ENCODE results near the gene INSIG2. TPM values are rescaled to one million over a fixed set of nuclear protein-coding genes. Genes with fewer than 3 reads are reported as not detected.

Gene INSIG2
- total RNA-seq (2014; rRNA removed; shearing (Covaris generic)): 4.4 and 4.9 TPM in 2 replicates

DNA sequence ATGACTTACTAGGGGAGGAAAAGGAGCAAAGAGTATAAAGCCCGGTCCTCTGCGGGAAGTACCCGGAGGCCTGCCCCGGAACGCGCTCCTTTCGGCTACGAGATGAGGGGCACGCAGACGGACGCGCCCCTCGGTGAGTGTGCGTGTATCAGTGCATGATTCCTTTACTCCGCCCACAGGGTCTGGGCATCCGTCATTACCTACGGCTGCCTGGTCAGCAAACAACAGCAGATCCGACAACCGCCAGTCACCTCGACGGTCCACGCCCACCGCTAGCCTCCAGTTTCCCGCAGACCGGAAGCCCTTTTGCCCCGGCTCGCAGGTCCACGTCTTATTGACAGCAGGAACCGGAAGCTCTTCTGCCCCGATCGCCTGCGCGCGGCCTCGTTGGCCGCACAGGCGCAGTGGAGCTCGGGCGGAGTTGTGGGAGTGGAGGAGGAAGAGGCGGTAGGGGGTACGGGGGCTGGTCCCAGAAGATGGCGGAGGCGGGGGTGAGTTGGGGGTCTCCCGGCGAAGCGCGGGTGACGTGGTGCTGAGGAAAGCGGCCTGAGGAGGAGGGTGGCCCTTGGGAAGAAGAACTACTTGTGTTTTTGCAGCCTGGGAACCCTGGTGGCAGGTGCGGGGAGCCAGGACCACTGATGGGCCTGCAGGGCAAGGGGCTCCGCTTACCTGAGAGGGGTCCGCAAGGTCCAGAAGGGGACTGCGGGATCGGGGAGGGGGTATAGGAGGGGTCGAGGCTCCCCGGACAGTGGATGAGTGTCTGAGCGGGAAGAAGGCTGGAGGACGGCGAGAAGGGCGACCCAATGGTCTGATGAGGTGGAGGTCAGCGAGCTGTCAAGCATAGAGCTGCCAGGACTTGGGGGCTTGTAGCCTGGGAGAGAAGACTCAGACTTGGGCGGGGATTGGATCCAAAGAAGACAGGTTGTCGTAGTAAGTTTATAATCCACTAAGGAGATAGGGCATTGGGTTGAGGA lies at the start of gene INSIG2:
TSS of gene INSIG2 (plus strand) at position 421 of the 974 bp plus-strand sequence. CDS start 8,086 bp downstream, outside the sequence.
- DNase-seq (ENCODE audit: low spot score): peak; percentile 96

- DNase-seq (ENCODE audit: low spot score): no peak
Measured at GRCh38 chr2:118040891-118041290, 47.4 kb upstream of the INSIG2 start.

DNA sequence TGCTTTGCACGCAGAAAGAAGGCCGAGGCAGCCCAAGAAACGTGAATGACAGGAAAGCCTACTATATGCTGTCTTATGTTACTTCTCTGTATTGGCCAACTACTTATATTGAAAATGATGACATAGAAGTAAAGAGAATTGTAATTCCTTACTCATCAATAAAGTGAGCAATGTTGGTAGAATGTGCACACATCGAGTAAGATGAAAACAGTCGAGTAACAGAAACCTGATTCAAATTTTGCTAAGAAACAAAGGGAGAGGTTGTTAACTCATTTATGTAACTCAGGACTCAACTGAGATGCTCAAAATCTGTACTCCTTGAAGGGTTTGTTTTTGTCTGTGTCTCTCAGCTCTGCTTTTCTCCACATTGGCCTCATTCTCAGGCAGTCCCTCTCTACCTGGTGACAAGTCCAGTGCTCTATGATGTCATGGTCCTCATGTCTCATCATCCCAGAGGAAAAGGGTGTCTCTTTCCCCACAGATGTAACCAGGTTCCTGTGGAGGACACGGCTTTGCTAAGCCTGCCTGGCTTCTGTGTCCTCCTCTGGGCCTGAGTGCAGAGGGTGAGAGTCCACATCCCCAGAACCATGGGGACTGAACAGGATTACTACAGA lies 44.1 kb upstream of the INSIG2 start:
- no peak for DNase-seq (ENCODE audit: low spot score)

GRCh38 chr2:118044854-118045253 lies 43.4 kb upstream of the INSIG2 start:
- no peak for DNase-seq (ENCODE audit: low spot score)

GRCh38 chr2:118045286-118045685 lies 43.0 kb upstream of the INSIG2 start:
- DNase-seq (ENCODE audit: low spot score): no peak

GRCh38 chr2:118046634-118047210 lies 41.5 kb upstream of the INSIG2 start:
- DNase-seq (ENCODE audit: low spot score): peak; percentile 72

DNA sequence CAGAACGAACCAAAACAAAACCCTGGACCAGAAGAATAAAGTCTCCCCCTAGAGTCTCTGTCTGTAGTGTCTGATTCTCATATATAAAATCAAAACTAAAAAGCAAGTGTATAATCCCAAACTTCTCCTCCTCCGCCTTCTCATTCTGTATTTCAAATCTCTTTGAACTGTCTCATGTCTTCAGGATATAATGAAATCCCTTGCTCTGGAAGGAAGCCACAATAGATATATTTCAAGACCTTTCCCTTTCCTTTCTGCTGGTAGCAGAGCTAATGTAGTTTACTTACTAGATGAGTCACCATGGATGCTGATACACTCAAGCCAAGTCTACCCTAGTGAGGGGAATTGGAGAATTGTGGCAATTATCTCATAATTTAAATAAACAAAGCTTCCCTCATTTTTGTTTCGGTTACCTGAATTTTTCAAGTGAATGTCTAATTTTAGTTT lies 40.9 kb upstream of the INSIG2 start:
- DNase-seq (ENCODE audit: low spot score): peak; percentile 45

GRCh38 chr2:118048401-118048800 lies 39.9 kb upstream of the INSIG2 start:
- no peak for DNase-seq (ENCODE audit: low spot score)

DNA sequence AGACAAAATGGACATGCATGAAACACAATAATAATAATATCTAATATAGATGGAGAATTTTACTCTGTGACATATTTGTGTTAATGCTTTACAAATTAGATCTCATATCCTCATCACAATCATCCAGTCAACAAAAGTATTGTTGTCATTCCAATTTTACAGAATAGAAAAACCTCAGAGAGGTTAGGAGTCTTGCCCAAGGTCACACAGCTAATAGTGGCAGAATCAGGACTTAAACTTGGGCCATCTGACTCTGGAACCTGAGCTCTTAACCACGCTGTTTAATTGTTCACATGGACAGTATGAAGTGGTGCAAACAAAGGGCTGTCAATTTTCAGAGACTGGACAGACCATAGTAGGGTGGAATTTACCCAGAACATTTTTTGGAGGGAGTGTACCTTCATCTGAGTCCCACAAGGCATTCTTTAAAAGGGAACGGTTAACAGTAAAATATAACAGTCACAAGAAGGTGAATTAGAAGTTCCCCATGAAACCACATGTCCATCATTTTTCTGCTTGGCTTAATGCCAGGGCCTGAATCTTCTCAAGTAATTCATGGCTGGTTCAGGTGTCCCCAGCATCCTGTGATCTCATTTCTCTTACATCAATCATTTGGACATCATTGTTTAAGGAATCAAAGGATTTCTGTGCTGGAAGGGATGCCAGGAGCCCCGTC lies 39.0 kb upstream of the INSIG2 start:
- peak; percentile 47 for DNase-seq (ENCODE audit: low spot score)

DNA sequence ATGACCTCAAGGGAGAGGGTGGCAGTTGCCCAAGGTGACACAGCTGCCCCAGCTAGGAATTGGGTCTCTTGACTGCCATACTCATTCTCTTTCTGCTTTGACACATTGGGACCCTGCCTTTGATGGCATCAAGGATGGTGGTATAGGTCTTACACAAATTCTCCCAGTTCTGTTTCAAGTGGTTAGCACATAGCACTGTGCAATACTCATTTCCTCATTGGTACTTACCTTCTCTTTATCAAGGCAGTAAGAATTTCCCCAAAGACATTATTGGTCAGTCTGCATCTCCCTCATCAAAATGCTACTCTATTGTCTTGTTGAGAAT lies 38.5 kb upstream of the INSIG2 start:
- no peak for DNase-seq (ENCODE audit: low spot score)

DNA sequence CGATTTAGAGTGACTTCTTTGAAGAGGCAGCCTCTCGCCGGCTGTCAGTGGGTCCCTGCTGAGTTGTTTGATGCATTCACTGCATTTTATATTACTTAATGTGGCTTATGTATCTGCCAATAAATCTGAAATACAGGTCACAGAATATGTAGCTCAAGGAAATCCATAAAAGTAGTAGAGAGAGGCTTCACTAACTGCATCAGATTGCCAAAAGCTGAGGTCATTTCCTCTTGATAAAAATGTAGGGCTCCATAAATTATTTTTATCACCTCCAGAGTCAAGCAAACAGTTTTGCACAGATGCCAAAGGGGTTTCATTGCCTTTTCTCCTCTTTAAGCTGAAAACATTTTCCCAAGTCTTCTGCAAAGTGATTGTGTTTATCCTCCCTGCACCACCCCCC lies 37.9 kb upstream of the INSIG2 start:
- DNase-seq (ENCODE audit: low spot score): peak; percentile 63

GRCh38 chr2:118050974-118051373 lies 37.3 kb upstream of the INSIG2 start:
- no peak for DNase-seq (ENCODE audit: low spot score)

DNA sequence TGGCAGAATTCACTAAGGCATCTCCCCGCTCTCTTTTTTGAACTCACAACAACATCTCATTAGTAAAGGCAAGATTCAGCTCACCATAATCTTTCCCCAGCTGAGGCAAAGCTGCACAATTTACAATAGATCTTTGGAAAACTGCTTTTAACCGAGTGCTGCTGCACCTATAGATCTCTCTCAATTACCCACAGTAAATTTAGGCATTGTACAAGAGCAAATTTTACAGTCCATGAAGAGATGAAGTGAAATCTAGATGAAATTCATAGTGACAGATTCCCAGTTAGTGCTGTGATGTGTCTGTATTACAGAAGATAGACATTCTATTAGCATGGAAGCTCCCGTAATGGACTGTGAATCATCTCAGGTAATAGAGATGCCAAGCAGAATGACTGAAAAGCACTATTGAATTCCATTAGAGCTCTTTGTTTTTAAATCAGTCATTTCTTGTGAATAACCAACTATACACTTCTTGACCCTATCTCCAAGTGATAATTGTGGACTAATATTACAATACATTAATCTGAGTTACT lies 36.4 kb upstream of the INSIG2 start:
- DNase-seq (ENCODE audit: low spot score): no peak

- DNase-seq (ENCODE audit: low spot score): no peak
Measured at GRCh38 chr2:118052474-118052873, 35.8 kb upstream of the INSIG2 start.

DNA sequence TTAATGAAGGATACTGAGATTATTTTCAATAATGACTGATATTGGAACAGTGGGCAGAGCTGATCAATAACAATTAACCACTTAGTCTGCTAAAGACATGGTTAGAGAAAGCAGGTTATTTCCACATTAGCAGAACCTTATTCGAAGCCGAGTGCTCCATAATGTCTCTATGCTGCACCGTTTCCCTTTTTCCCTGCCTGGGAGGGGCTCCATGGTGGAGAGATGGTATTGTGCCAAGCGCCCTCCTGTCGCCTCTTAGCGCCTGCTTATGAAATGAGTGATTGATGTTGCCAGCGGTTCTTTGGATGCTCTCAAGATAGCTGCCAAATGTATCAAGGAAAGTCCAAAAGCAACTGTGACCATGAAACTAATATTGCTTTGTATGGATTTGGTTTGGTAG lies 34.6 kb upstream of the INSIG2 start:
- DNase-seq (ENCODE audit: low spot score): no peak

DNA sequence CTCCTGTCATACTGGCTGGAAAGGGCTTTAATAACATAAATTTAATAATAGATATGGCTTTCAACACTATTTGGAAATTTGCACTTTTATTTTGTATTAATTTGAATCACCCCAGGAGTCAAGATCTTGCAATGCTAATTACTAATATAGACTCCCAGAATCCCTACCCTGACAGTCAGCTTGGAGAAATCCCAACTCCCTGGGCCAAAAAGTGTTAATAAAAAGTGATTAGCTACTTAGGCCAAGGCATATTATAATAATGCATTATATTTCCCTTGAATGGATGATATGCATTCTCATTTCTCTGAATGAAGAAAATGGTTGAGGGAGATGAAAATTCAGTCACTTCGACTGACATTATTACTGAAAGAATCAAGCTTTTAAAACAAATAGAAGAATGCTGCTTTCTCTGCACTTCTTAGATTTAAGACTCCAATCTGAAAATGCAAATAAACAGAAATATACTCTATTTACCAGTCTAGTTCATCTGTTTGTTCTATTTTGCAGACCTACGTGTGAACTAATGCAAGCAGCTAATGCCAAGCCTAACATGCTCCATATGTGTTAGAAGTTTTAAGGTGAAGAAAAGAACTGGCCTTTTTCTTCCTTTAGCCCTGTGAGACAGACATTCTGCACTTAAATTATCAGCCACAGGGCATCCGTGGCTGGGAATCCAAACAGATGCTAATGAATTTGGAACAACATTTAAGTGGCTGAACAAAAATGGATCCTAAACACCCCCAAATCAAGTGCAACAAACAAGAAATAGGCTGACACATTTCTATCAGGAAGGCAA lies 33.9 kb upstream of the INSIG2 start:
- no peak for DNase-seq (ENCODE audit: low spot score)

DNA sequence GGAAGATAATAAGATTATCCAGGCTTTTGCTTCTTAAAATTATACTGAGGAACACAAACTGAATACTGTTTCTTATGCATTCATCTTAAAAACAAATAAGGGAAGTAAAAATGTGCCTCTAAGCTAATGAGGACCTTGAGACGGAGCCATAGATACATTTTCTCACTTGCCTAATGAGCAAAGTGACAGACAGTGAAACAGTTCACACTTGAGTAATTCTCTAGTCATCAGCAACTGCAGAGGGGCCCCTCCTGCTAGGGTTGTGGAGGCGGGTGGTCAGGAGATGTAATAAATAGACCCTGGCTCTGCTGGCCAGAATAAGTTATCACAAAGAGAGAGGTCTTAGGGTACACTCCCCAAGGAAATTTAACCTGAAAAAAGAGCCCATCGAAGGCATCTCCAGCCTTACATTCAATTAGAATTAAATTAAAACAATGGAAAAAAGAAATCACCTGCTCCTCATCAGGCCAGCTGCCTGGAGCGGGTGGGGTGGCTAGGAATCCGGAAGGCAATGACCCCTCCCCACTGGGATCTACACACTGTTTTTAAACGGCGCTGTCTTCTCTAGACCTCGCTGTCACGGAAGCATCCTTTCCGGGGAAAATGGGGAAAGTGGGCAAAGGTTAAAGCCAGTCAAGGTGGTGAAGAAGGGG lies 32.6 kb upstream of the INSIG2 start:
- DNase-seq (ENCODE audit: low spot score): no peak

DNA sequence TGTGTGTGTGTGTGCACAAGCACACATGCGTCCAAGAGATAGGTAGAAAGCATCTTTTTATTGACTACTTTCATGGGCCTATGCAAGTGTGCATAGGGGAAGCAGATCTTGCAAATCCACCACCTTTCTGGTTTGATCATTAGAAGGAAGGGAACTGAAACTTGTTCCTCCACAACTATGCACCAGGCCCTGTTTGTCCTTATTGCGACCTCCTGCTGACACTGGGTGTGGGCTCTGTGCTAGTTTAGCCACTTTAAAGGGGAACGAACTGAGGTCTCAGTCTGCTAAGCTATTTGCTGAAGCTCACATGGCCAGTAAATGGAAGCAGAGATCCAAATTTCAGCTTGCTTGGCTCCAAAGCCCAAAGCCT lies 32.1 kb upstream of the INSIG2 start:
- no peak for DNase-seq (ENCODE audit: low spot score)

GRCh38 chr2:118056801-118057200 lies 31.5 kb upstream of the INSIG2 start:
- DNase-seq (ENCODE audit: low spot score): no peak

DNA sequence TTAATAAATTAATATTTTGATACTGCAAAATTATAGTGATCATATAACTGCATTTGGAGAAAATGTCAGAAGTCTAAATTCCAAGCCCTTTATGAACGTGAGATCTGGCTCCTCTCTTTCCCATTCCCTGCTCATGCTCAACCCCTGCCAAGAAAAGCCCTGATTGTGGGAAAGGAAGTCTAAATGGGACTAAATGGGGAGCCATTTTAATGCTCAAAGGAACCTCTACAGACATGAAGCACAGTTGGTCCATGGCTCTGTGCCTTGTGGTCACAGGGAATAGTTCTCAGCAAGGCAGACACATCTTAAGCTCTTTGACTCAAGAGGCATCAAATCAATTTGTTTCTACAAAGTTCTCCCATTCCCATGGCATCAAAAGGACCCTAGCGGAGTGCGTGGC lies 29.3 kb upstream of the INSIG2 start:
- DNase-seq (ENCODE audit: low spot score): no peak
